Activated T-cell treated with anti-CD3 and anti-CD28 coated beads, Interleukin-2, amount 50 U/mL, for 72 hours (primary cell): ENCODE results near the gene FNBP1. TPM values are rescaled to one million over a fixed set of nuclear protein-coding genes. Genes with fewer than 3 reads are reported as not detected.
"Not testable (repeated sequence)": the region's sequence is repeated elsewhere in the genome, so short reads cannot be mapped to it uniquely, and the experiment has no call there.

Experiments used
- ATAC-seq, 2 donors: fragments of 150-1000 bp; cut with Tn5 transposase; replicated peaks in 1 of 2; 2 replicates each; pipeline ENCODE4 v1.10.0; 2021; ENCODE audit warnings: moderate library complexity in 2 of 2, mild to moderate bottlenecking in 1 of 2
- DNase-seq, 2 donors: peaks; one replicate each; pipeline ENCODE4 v3.0.0; 2021 to 2022; ENCODE audit warnings: mixed read lengths in 1 of 2
- H3K27ac Mint-ChIP-seq: one replicate; pipeline ENCODE4 v1.8.0; 2022; ENCODE audit warnings: mild to moderate bottlenecking, moderate library complexity, mixed read lengths
- H3K27me3 Mint-ChIP-seq: one replicate; pipeline ENCODE4 v1.8.0; 2022; ENCODE audit warnings: low read depth, mixed read lengths
- H3K36me3 Mint-ChIP-seq, 2 donors: one replicate each; pipeline ENCODE4 v1.8.0; 2022; ENCODE audit warnings: mixed read lengths in 2 of 2, mild to moderate bottlenecking in 1 of 2; ENCODE audit not compliant: insufficient read depth in 2 of 2
- H3K4me1 Mint-ChIP-seq: one replicate; pipeline ENCODE4 v1.8.0; 2022; ENCODE audit warnings: low read depth, mixed read lengths
- H3K4me3 Mint-ChIP-seq, 2 donors: one replicate each; pipeline ENCODE4 v1.8.0; 2022; ENCODE audit warnings: mild to moderate bottlenecking in 2 of 2, mixed read lengths in 2 of 2, moderate library complexity in 2 of 2
- H3K9me3 Mint-ChIP-seq, 2 donors: one replicate each; pipeline ENCODE4 v1.8.0; 2022; ENCODE audit warnings: mixed read lengths in 2 of 2
- total RNA-seq, 2 donors: library from RNA; stranded (reverse); gene quantifications; one replicate each; pipeline ENCODE4 v1.2.3, GENCODE V29; 2022

FNBP1 gene
- total RNA-seq, 2 donors from 2014 or later = 301 to 323 TPM

DNA sequence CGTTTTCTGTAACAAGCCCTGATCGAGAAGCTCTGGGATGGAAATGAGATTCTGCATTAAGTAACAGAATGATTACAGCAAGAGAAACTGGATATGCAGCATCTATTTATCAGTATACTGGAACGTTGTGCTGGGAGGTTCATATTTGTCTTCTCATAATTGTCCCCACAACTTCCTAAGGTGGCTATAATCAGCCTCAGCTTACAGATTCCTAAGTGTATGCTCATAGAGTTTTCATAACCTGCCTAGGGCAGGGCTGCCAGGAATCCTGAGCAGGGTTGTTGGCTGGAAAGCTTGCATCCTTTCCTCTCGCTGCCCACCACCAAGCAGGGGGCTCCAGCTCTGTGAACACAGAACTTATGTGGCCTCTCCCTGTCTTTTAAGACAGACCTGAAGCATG lies 70.2 kb downstream of the FNBP1 start:
- H3K27me3 Mint-ChIP-seq = no peaks in the 10 kb centered on the region
- no peaks in the 10 kb centered on the region for H3K9me3 Mint-ChIP-seq
- DNase-seq (no peak), ATAC-seq (no peak)
- H3K4me1 Mint-ChIP-seq = peaks cover 59% of the 10 kb centered on the region
- peaks cover 10 to 42% of the 10 kb centered on the region in 2 donors for H3K36me3 Mint-ChIP-seq
- H3K4me3 Mint-ChIP-seq = no peak overlapping the region
- H3K27ac Mint-ChIP-seq = peak overlapping the region; percentile 54

DNA sequence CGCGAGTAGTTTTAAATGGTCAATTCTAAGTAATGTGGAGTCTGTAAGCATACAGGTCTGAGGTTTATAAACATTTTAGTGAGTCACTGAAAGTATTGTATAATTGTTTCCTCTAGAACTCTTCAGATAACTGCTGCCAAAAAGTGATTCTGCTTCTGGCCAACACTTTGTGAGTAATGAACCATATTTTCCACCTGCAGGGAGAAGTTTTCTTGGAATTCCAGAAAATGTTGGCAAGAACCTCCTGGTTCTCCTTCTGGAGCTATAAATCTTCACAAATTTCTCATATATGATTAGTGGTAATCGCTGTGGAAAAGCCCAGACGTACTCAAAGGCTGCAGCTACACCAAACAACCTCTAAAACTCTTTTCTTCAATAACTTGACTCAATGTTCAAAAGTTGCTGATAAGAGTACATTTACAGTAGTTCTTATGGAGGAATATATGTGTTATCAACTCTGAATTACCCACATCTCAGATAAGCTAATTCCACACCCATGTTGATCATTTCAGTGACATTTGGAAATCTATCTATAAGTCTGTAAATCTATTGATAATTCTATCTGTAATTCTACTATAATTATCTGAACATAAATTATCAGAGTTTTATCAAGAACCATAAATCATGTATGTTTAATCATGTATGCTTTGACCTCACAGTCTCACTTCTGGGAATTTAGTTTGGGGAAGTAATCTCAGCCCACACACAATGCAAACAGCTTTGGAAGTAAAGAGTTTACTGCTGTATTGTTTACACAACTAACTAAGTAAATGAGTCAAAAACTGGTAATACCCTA lies 74.1 kb downstream of the FNBP1 start:
- Mint-ChIP-seq H3K4me1 (peaks cover 93% of the 10 kb centered on the region), H3K4me3 (peak overlapping the region in 1 of 2 donors; percentile 29)
- DNase-seq = no peak

DNA sequence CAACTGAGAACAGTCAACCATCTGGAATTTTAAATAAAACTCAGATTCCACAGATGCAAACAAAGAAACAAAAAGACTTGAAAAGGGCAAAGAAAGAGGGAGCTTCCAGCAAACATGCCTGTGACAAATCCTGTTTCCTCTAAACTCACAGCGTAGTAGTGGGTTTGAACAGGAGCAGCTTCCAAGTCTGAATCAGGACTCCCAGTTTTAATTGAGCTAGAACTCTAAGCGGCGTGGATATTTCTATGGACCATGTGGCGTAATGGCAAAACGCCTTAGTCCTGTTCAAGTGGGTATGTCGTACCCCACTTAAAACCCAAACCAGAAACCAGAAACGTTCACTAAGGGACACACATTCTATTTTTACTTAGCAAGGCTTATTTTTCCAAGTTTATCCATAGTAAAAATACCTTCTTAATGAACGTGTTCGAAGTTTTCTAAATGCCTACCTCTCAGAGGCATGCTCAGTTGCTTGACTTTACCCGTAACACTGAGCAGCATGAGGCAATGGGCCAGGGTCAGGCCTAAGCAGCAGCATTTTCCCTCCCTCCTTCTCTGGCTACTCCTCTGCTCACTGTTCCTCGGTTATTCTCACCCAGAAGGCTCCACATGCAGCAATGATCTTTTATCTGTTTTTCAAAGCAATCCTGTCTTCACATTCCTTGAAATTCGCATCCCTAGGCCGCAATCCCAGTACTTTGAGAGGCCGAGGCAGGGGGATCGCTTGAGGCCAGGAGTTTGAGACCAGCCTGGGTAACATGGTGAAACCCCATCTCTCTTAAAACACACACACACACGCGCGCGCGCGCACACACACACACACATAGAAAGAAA lies 77.9 kb downstream of the FNBP1 start:
- DNase-seq = no peak
- Mint-ChIP-seq H3K9me3 (no peaks in the 10 kb centered on the region), H3K27me3 (no peaks in the 10 kb centered on the region)

More for the DNA sequence above, 74.1 kb downstream of the FNBP1 start:
- H3K27me3 Mint-ChIP-seq = no peaks in the 10 kb centered on the region
- ATAC-seq = peak; percentile 57 to 62
- H3K9me3 Mint-ChIP-seq = no peaks in the 10 kb centered on the region
- peak overlapping the region; percentile 82 for H3K27ac Mint-ChIP-seq
- peaks cover 15 to 36% of the 10 kb centered on the region in 2 donors for H3K36me3 Mint-ChIP-seq

DNA sequence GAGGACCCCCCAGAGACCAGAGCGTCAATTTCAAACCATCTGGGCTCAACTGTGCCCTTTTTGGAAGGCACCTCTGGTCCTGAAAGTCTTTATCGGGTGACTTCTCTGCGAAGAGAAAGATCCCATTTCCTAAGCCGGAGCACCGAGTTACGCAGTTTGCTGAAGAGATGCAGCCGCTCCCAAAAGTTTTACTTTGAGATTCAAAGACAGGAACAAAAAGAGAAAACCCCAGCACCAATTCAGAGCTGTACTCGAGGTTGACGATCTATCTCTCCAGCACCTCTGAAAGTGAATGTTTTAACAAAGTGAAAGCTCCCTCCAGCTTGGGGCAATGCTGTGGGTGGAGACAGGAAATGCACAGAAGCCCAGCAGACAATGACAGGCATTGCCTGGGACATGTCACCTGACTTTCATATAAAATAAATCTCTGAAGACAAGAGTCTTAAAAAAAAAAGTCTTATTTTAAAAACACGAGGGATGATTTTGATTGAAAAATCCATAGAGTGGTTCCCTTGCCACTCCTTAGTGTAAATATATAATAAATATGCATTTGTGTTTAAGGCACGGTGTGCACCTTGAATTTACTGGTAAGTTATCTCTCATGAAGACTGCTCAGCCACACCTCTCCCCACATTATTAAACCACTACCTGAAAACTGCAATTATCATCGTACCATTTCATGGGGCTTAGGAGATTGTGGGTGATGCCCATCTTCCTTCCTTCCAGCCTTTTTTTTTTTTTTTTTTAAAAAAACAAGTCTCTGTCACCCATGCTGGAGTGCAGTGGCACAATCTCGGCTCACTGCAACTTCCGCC lies 79.9 kb downstream of the FNBP1 start:
- Mint-ChIP-seq H3K9me3 (peaks cover 0 to 2% of the 10 kb centered on the region in 2 donors), H3K36me3 (peaks cover 24 to 54% of the 10 kb centered on the region in 2 donors), H3K27me3 (no peaks in the 10 kb centered on the region), H3K27ac (peak overlapping the region; percentile 98), H3K4me3 (peak overlapping the region; percentile 82 to 91), H3K4me1 (peaks cover 94% of the 10 kb centered on the region)
- DNase-seq = peak; percentile 71 to 78
- peak; percentile 95 to 96 for ATAC-seq

More for the DNA sequence above, 77.9 kb downstream of the FNBP1 start:
- no peak for ATAC-seq
- Mint-ChIP-seq H3K4me3 (peak overlapping the region; percentile 54 to 82), H3K27ac (peak overlapping the region; percentile 98), H3K4me1 (peaks cover 94% of the 10 kb centered on the region), H3K36me3 (peaks cover 19 to 40% of the 10 kb centered on the region in 2 donors)

DNA sequence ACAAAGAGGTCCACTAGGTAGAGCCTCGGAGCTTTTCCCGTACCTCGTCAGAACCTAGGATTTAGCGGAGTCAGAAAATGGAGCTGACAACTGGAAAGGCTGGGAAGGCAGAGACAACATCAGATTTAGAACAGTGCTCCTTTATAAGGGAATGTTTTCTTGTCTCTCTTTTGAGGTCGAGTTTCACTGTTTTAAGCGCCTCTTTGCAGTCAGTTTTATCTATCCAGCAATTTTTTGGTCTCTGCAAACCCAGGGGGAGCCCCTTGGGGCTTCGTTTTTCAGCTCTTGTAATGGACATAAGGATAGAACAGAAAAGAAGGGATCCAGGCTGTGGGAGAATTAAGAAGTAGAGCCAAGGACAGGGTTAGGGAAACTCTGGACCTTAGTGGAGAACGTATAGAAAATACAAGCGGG lies 80.5 kb downstream of the FNBP1 start:
- ATAC-seq = no peak
- Mint-ChIP-seq H3K27me3 (no peaks in the 10 kb centered on the region), H3K9me3 (peaks cover 0 to 2% of the 10 kb centered on the region in 2 donors), H3K4me1 (peaks cover 98% of the 10 kb centered on the region), H3K36me3 (peaks cover 26 to 59% of the 10 kb centered on the region in 2 donors), H3K27ac (peak overlapping the region; percentile 98), H3K4me3 (peak overlapping the region; percentile 82 to 91)
- DNase-seq = no peak

DNA sequence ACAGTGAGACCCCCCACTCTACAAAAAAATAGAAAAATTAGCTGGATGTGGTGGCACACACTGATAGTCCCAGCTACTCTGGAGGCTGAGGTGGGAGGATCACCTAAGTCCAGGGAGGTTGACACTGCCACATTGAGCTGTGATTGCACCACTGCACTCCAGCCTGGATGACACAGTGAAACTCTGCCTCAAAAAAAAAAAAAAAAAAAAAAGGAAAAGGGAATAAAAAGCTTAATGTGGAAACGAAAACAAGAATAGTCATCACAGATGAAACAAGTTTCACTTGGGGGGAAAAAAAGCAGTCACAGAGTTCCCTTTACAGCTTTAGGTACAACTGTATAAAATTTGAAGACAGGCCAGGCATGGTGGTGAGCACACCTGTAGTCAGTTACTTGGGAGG lies 84.2 kb downstream of the FNBP1 start:
- DNase-seq = no peak
- no peak for ATAC-seq
- Mint-ChIP-seq H3K4me1 (peaks cover 86% of the 10 kb centered on the region), H3K9me3 (peaks cover 0 to 2% of the 10 kb centered on the region in 2 donors), H3K27me3 (no peaks in the 10 kb centered on the region), H3K4me3 (no peak overlapping the region), H3K27ac (no peak overlapping the region), H3K36me3 (peaks cover 26 to 64% of the 10 kb centered on the region in 2 donors)

DNA sequence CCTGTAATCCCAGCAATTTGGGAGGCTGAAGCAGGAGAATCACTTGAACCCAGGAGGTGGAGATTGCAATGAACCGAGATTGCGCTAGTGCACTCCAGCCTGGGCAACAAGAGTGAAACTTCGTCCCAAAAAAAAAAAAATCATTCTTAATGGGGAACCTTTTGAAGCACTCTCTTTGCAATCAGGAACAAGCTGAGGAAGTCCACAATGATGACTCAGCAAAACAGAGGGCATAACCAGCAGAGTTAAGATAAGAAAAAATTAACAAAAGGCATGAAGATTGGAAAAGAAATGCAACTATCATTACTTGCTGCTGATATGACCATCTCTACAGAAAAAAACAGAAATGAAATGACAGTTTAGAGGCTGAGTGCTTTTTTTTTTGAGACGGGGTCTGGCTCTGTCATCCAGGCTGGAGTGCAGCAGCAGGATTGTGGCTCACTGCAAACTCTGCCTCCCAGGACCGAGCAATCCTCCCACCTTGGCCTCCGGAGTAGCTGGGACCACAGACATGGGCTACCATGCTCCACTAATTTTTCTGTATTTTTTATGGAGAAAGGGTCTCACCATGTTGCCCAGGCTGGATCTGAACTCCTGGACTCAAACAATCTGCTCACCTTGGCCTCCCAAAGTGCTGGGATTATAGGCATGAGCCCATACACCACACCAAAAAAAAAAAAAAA lies 88.0 kb downstream of the FNBP1 start:
- DNase-seq = no peak
- ATAC-seq = no peak
- Mint-ChIP-seq H3K27ac (peak overlapping the region; percentile 95), H3K27me3 (no peaks in the 10 kb centered on the region), H3K4me1 (peaks cover 71% of the 10 kb centered on the region), H3K36me3 (peaks cover 23 to 68% of the 10 kb centered on the region in 2 donors), H3K4me3 (peak overlapping the region; percentile 29 to 64), H3K9me3 (peaks cover 0 to 2% of the 10 kb centered on the region in 2 donors)

DNA sequence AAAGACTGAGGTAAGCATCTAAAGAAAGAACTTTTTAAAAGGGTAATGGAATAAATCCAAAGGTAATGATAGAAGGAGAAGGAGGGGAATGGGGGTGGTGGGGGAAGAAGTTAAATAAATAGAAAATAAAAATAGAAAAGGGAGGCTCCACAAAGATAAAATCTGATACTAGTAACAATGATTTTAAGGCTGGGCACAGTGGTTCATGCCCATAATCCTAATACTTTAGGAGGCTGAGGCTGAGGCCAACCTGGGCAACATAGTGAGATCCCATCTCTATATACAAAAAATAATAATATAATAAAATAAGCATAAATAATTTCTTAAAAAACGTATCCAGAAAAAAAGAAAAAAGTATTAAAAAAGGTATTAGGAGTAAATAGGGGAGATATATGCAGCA lies 89.3 kb downstream of the FNBP1 start:
- Mint-ChIP-seq H3K4me1 (peaks cover 70% of the 10 kb centered on the region), H3K27me3 (no peaks in the 10 kb centered on the region), H3K27ac (peak overlapping the region; percentile 84), H3K36me3 (peaks cover 25 to 70% of the 10 kb centered on the region in 2 donors), H3K9me3 (no peaks in the 10 kb centered on the region), H3K4me3 (no peak overlapping the region)
- no peak for ATAC-seq
- no peak for DNase-seq

DNA sequence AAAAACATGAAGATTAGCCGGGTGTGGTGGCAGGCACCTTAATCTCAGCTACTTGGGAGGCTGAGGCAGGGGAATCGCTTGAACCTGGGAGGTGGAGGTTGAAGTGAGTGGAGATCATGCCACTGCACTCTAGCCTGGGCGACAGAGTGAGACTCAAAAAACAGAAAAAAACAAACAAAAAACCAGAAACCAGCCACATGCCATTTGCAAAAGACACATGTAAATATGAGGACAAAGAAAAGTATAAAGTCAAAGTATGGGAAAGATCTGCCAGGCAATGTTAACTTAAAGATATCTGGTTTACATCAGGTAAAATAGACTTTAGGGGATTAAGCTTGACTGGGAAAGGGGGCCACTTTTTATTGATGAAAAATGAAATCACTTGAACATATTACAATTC lies 90.7 kb downstream of the FNBP1 start:
- ATAC-seq (no peak), DNase-seq (no peak)
- no peaks in the 10 kb centered on the region for H3K27me3 Mint-ChIP-seq
- H3K9me3 Mint-ChIP-seq = no peaks in the 10 kb centered on the region
- peak overlapping the region; percentile 38 for H3K27ac Mint-ChIP-seq
- H3K4me1 Mint-ChIP-seq = peaks cover 67% of the 10 kb centered on the region
- H3K4me3 Mint-ChIP-seq = no peak overlapping the region
- H3K36me3 Mint-ChIP-seq = peaks cover 21 to 62% of the 10 kb centered on the region in 2 donors

DNA sequence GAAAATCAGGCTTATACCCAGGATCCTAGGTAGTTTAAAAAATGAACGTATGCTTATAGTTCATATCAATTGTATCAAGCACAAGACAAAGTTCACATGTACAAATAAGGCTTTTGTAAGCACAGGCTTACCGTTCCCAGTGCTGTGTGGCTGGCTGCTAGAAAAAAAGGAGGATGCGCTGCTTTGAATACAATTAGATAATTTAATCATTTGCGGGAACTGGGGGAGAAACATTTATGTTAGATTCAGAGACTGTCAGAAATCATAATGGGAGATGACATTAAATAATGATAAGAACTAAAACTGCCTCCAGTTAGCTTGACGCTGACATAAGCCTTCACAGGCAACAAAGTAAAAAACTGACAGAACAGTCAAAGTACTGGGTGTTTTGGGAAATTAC lies 93.2 kb downstream of the FNBP1 start:
- peaks cover 17 to 65% of the 10 kb centered on the region in 2 donors for H3K36me3 Mint-ChIP-seq
- no peaks in the 10 kb centered on the region for H3K27me3 Mint-ChIP-seq
- no peaks in the 10 kb centered on the region for H3K9me3 Mint-ChIP-seq
- H3K4me1 Mint-ChIP-seq = peaks cover 77% of the 10 kb centered on the region
- DNase-seq (no peak), ATAC-seq (no peak)
- no peak overlapping the region for H3K4me3 Mint-ChIP-seq
- peak overlapping the region; percentile 87 for H3K27ac Mint-ChIP-seq

DNA sequence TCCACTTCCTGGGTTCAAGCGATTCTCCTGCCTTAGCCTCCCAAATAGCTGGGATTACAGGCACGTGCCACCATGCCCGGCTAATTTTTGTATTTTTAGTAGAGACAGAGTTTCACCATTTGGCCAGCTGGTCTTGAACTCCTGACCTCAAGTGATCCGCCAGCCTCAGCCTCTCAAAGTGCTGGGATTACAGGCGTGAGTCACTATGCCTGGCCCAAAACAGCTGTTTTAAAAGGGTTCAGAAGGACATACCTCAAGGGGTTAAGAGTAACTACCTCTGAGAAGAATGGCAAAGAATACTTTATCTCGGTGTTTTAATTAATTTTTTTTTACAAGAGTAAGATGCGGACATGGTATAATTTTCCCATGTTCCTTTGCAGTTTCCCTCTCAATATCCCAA lies 94.4 kb downstream of the FNBP1 start:
- H3K27ac Mint-ChIP-seq = peak overlapping the region; percentile 19
- H3K4me3 Mint-ChIP-seq, H3K27me3 Mint-ChIP-seq, H3K9me3 Mint-ChIP-seq, ATAC-seq, DNase-seq: not testable (repeated sequence)
- H3K36me3 Mint-ChIP-seq = peaks cover 22 to 64% of the 10 kb centered on the region in 2 donors
- peaks cover 79% of the 10 kb centered on the region for H3K4me1 Mint-ChIP-seq
